GM12878 (cell line): ENCODE data around the gene BNIP3. TPM values are rescaled to one million over a fixed set of nuclear protein-coding genes. Genes with fewer than 3 reads are reported as not detected.

Experiments
- ATAC-seq: fragments of 200-7000 bp; cut with Tn5 transposase; 3 replicates; pipeline ENCODE4 v1.9.1; 2020; ENCODE audit warnings: mild to moderate bottlenecking, moderate library complexity
- BruUV-seq: library from RNA; stranded (reverse); fragments of 400-500 nt; replicated peaks from 2 replicates; lab custom pipeline; 2021; lab: Mats Ljungman, UMichigan
- CTCF ChIA-PET: fragments of 300-600 bp; sonication (Branson Sonifier 250); formaldehyde crosslinking; extraction: SDS; loops from one replicate; lab custom pipeline; 2021; ENCODE audit warnings: inconsistent platforms; lab: Yijun Ruan, JAX
- POLR2A ChIA-PET: fragments of 350-600 bp; formaldehyde crosslinking; extraction: SDS; loops from one replicate; lab custom pipeline; 2021; ENCODE audit warnings: inconsistent platforms; lab: Charles Lee
- RAD21 ChIA-PET: fragments of 300-600 bp; sonication (Branson Sonifier 250); formaldehyde crosslinking; loops from one replicate; lab custom pipeline; 2023; ENCODE audit warnings: antibody characterized with exemption; ENCODE audit not compliant: unreplicated experiment; lab: Charles Lee
- SMC1A ChIA-PET: fragments of 300-600 bp; sonication (Branson Sonifier 250); formaldehyde crosslinking; loops from one replicate; lab custom pipeline; 2023; ENCODE audit not compliant: unreplicated experiment, uncharacterized antibody; lab: Charles Lee
- DNase-seq: peaks from one replicate; pipeline ENCODE4 v3.0.0-alpha.2; 2011; ENCODE audit warnings: low read depth, low spot score
- FAIRE-seq: peaks from 3 replicates; lab custom pipeline; 2011; peaks lifted over from hg19 to GRCh38; lab: Jason Lieb, UNC
- H2AFZ ChIP-seq: 2 replicates; pipeline ENCODE4 v1.6.0; 2011; ENCODE audit warnings: low read depth, low read length, control low read depth; ENCODE audit not compliant: control insufficient read depth
- H3K27ac ChIP-seq: 2 replicates; pipeline ENCODE4 v1.5.1; 2011; ENCODE audit warnings: control low read depth; ENCODE audit not compliant: control insufficient read depth, insufficient read depth
- H3K27me3 ChIP-seq, 2 experiments: replicated peaks in 1 of 2; 2 replicates each; pipeline versions ENCODE4 v1.6.0 to v1.6.1; 2011; ENCODE audit warnings: low read length in 1 of 2; ENCODE audit not compliant: control insufficient read depth in 2 of 2, insufficient read depth in 2 of 2
- H3K36me3 ChIP-seq, 2 experiments: 2 replicates each; pipeline ENCODE4 v1.5.1; 2011; ENCODE audit warnings: low read length in 1 of 2; ENCODE audit not compliant: control insufficient read depth in 2 of 2, insufficient read depth in 2 of 2
- H3K4me1 ChIP-seq: 2 replicates; pipeline ENCODE4 v1.6.1; 2011; ENCODE audit warnings: mild to moderate bottlenecking, low read length, moderate library complexity, mixed read lengths; ENCODE audit not compliant: control insufficient read depth, insufficient read depth
- H3K4me2 ChIP-seq: 2 replicates; pipeline ENCODE4 v1.6.0; 2011; ENCODE audit warnings: control low read depth; ENCODE audit not compliant: control insufficient read depth, insufficient read depth
- H3K4me3 ChIP-seq: fragments of 200-600 bp; sonication (generic); 2 replicates; pipeline ENCODE4 v1.5.1; 2016
- H3K79me2 ChIP-seq: 2 replicates; pipeline ENCODE4 v1.6.0; 2011; ENCODE audit warnings: low read length; ENCODE audit not compliant: control insufficient read depth, insufficient read depth
- H3K9ac ChIP-seq: 2 replicates; pipeline ENCODE4 v1.8.0; 2011; ENCODE audit warnings: low read length, control low read depth, mixed read lengths; ENCODE audit not compliant: control insufficient read depth, insufficient read depth
- H3K9me3 ChIP-seq: replicated peaks from 3 replicates; pipeline ENCODE4 v1.5.1; 2011; ENCODE audit warnings: mild to moderate bottlenecking, low read length; ENCODE audit not compliant: control insufficient read depth, insufficient read depth
- H4K20me1 ChIP-seq: 2 replicates; pipeline ENCODE4 v1.6.0; 2011; ENCODE audit not compliant: control insufficient read depth, insufficient read depth
- BACH1 ChIP-seq: fragments of 450-650 bp; IDR thresholded peaks from 2 replicates; pipeline ENCODE4 v1.6.1; 2017; ENCODE audit warnings: mild to moderate bottlenecking, borderline replicate concordance
- BMI1 ChIP-seq: fragments of 450-650 bp; IDR thresholded peaks from 2 replicates; pipeline ENCODE4 v1.6.1; 2016; ENCODE audit warnings: mild to moderate bottlenecking, moderate library complexity, borderline replicate concordance
- CEBPB ChIP-seq, 2 experiments: fragments of 150-350 bp in 1 of 2; IDR thresholded peaks; 2 replicates each; pipeline ENCODE4 v1.6.1; 2012 to 2014; ENCODE audit warnings: low read depth in 2 of 2, low read length in 2 of 2, borderline replicate concordance in 1 of 2, inconsistent platforms in 1 of 2
- CHD4 ChIP-seq: fragments of 200-600 bp; sonication (generic); IDR thresholded peaks from 2 replicates; pipeline ENCODE4 v1.6.1; 2016; ENCODE audit warnings: mild to moderate bottlenecking
- FOS ChIP-seq: IDR thresholded peaks from 3 replicates; pipeline ENCODE4 v1.6.1; 2011; ENCODE audit warnings: borderline replicate concordance; ENCODE audit not compliant: insufficient read length; ENCODE audit errors: extremely low read depth
- IKZF2 ChIP-seq, 2 experiments: fragments of 450-650 bp; IDR thresholded peaks; 2 replicates each; pipeline ENCODE4 v1.6.1; 2017; ENCODE audit warnings: mild to moderate bottlenecking in 2 of 2, moderate library complexity in 2 of 2
- NRF1 ChIP-seq: conservative IDR thresholded peaks from 2 replicates; pipeline ENCODE4 v1.6.1; 2011; ENCODE audit warnings: mild to moderate bottlenecking, low read depth, low read length, improper control_type of control experiment
- WGBS: methylation state at CpG from one replicate; pipeline ENCODE4 v1.1.6; 2016; ENCODE audit warnings: low lambda C conversion rate; ENCODE audit not compliant: insufficient replicate concordance, insufficient coverage; ENCODE audit errors: missing lambda C conversion rate; 5-methylcytosine and 5-hydroxymethylcytosine counted together
- in situ Hi-C: fragments of 300-500 bp; cut with MboI; formaldehyde crosslinking; loops from 9 replicates; pipeline ENCODE4 v1.14.3; 2018; ENCODE audit warnings: mixed read lengths
- intact Hi-C: fragments of 100-400 bp; cut with micrococcal nuclease; formaldehyde crosslinking; loops from one replicate; pipeline ENCODE4 v1.14.2; 2022; ENCODE audit not compliant: unreplicated experiment
- polyA plus RNA-seq, 11 experiments: library from polyadenylated mRNA; depleted of rRNA in 4 of 11; unstranded in 6 of 11; stranded (reverse) in 5 of 11; fragments of >200 nt; fragmentation: Nextera tagmentation in 4 of 11; fragmentation: Illumina TruSeq in 1 of 11; extraction: Ambion mirVana in 4 of 11; extraction: Trizol in 1 of 11; gene quantifications; 1 replicate in 1 of 11; 2 replicates in 10 of 11; pipeline versions ENCODE4 v1.2.1 to v1.2.3, GENCODE V29; 2011 to 2016; ENCODE audit warnings: inconsistent platforms in 2 of 11, missing spikeins in 2 of 11, low read depth in 1 of 11
- total RNA-seq, 4 experiments: library from RNA; depleted of rRNA in 3 of 4; stranded (reverse); fragments of >200 nt in 3 of 4; fragmentation: Illumina TruSeq in 1 of 4; extraction: Trizol in 1 of 4; gene quantifications; 2 replicates each; pipeline versions ENCODE4 v1.2.1 to v1.2.3, GENCODE V29; 2013 to 2021
- TF ChIP-seq, protein P1 (sequence below): IDR thresholded peaks from 2 replicates; pipeline ENCODE4 v1.6.1; 2012; ENCODE audit warnings: low read depth, low read length, improper control_type of control experiment
- TF ChIP-seq, protein P2 (sequence below): fragments of 450-650 bp; IDR thresholded peaks from 2 replicates; pipeline ENCODE4 v1.6.1; 2016; ENCODE audit warnings: mild to moderate bottlenecking, moderate library complexity, borderline replicate concordance

BNIP3 gene
- total and polyA plus RNA-seq, 10 of the 15 experiments (the other 5 are each of a cell fraction or from before 2014, with no cell fraction given): 7.7 to 122 (median 29.9) TPM

DNA sequence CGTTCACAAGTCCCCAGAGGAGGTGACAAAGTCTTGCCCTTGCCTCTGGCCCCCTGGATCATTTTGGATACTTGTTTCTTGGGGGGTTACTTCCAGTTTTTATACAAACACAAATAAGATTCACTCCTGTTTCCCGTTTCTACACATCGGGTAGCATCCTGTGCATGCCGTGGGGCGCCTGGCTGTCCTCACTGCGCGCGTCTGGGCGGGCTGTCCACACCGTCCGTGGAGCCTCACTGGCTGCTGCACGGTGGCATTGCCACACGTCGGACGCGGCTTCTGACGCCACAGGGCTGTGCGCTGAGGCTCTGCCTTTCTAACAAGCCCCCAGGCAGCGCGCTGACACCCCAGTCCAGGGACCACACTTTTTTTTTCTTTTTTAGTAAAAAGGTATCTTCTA is 18.4 kb downstream of the BNIP3 start:
- 98% methylated on average over 20 of the region's 20 CpGs for WGBS
- Histone ChIP-seq H3K27ac (no peak overlapping the region), H3K4me2 (no peak overlapping the region), H3K27me3 (no peaks in the 10 kb centered on the region), H4K20me1 (no peaks in the 10 kb centered on the region), H3K79me2 (no peaks in the 10 kb centered on the region), H3K4me3 (no peak overlapping the region), H3K9ac (no peak overlapping the region), H3K9me3 (no peaks in the 10 kb centered on the region), H2AFZ (no peak overlapping the region), H3K4me1 (no peaks in the 10 kb centered on the region), H3K36me3 (peaks cover 1 to 15% of the 10 kb centered on the region in 2 experiments; a peak in 3 of 4 replicates)
- ATAC-seq (no peak), FAIRE-seq (no peak), DNase-seq (no peak)
- ChIA-PET SMC1A (no interaction called here), POLR2A (no interaction called here), RAD21 (no interaction called here), CTCF (no interaction called here)
- TF ChIP-seq BMI1 (no peak), CHD4 (no peak), IKZF2 (IDR thresholded peaks at IDR 0.05) (no peak), NRF1 (no peak), BACH1 (no peak), CEBPB (IDR thresholded peaks at IDR 0.05; ENCODE audit: borderline replicate concordance in 1 of 2, low read depth in 2 of 2, low read length in 2 of 2) (no peak), FOS (no peak)
- TF ChIP-seq, protein P1, sequence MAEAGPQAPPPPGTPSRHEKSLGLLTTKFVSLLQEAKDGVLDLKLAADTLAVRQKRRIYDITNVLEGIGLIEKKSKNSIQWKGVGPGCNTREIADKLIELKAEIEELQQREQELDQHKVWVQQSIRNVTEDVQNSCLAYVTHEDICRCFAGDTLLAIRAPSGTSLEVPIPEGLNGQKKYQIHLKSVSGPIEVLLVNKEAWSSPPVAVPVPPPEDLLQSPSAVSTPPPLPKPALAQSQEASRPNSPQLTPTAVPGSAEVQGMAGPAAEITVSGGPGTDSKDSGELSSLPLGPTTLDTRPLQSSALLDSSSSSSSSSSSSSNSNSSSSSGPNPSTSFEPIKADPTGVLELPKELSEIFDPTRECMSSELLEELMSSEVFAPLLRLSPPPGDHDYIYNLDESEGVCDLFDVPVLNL: no peak
- TF ChIP-seq, protein P2, sequence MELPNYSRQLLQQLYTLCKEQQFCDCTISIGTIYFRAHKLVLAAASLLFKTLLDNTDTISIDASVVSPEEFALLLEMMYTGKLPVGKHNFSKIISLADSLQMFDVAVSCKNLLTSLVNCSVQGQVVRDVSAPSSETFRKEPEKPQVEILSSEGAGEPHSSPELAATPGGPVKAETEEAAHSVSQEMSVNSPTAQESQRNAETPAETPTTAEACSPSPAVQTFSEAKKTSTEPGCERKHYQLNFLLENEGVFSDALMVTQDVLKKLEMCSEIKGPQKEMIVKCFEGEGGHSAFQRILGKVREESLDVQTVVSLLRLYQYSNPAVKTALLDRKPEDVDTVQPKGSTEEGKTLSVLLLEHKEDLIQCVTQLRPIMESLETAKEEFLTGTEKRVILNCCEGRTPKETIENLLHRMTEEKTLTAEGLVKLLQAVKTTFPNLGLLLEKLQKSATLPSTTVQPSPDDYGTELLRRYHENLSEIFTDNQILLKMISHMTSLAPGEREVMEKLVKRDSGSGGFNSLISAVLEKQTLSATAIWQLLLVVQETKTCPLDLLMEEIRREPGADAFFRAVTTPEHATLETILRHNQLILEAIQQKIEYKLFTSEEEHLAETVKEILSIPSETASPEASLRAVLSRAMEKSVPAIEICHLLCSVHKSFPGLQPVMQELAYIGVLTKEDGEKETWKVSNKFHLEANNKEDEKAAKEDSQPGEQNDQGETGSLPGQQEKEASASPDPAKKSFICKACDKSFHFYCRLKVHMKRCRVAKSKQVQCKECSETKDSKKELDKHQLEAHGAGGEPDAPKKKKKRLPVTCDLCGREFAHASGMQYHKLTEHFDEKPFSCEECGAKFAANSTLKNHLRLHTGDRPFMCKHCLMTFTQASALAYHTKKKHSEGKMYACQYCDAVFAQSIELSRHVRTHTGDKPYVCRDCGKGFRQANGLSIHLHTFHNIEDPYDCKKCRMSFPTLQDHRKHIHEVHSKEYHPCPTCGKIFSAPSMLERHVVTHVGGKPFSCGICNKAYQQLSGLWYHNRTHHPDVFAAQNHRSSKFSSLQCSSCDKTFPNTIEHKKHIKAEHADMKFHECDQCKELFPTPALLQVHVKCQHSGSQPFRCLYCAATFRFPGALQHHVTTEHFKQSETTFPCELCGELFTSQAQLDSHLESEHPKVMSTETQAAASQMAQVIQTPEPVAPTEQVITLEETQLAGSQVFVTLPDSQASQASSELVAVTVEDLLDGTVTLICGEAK: no peak
- intact Hi-C loops (no loop called here), in situ Hi-C loops (no loop called here)
- BruUV-seq: no TSS peak
